ENCODE measurements around the gene PIGZ. TPM values are rescaled to one million over a fixed set of nuclear protein-coding genes. Genes with fewer than 3 reads are reported as not detected.

PIGZ gene
- total RNA-seq, 1 donor from 2014 or later: 9.9 TPM

DNA sequence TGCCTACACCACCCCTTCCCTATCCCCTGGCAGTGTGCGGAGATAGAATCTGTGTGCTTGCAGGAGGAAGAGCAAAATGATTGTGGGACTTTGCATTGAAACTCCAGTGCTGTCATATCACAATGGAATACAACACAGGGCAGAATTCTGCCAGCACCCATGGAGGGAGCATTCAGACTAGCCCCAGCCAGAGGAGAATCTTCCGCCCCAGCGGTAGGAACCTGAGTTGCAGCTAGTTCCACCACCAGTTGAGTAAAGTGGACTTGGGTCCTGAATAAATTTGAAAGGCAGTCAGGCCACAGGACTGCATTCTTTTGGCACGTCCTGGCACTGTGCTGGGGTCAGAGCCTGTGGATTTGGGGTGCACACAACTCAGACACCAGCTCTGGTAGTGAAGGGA, 53.8 kb downstream of the PIGZ start:
- TF ChIP-seq, protein P1, sequence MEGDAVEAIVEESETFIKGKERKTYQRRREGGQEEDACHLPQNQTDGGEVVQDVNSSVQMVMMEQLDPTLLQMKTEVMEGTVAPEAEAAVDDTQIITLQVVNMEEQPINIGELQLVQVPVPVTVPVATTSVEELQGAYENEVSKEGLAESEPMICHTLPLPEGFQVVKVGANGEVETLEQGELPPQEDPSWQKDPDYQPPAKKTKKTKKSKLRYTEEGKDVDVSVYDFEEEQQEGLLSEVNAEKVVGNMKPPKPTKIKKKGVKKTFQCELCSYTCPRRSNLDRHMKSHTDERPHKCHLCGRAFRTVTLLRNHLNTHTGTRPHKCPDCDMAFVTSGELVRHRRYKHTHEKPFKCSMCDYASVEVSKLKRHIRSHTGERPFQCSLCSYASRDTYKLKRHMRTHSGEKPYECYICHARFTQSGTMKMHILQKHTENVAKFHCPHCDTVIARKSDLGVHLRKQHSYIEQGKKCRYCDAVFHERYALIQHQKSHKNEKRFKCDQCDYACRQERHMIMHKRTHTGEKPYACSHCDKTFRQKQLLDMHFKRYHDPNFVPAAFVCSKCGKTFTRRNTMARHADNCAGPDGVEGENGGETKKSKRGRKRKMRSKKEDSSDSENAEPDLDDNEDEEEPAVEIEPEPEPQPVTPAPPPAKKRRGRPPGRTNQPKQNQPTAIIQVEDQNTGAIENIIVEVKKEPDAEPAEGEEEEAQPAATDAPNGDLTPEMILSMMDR (IDR thresholded peaks at IDR 0.05): no peak
- no peaks in the 10 kb centered on the region for H3K4me1 Mint-ChIP-seq (ENCODE audit: low read depth)
- no peak overlapping the region for H3K27ac Mint-ChIP-seq (ENCODE audit: unreplicated experiment)
- peaks cover 23% of the 10 kb centered on the region for H3K36me3 Mint-ChIP-seq (ENCODE audit: low read depth)
- no peak for DNase-seq (ENCODE audit: low spot score)
- H3K4me3 Mint-ChIP-seq (ENCODE audit: unreplicated experiment): no peak overlapping the region
- H3K9me3 Mint-ChIP-seq (ENCODE audit: low read depth): peaks cover 4% of the 10 kb centered on the region
- no peaks in the 10 kb centered on the region for H3K27me3 Mint-ChIP-seq (ENCODE audit: low read depth)

DNA sequence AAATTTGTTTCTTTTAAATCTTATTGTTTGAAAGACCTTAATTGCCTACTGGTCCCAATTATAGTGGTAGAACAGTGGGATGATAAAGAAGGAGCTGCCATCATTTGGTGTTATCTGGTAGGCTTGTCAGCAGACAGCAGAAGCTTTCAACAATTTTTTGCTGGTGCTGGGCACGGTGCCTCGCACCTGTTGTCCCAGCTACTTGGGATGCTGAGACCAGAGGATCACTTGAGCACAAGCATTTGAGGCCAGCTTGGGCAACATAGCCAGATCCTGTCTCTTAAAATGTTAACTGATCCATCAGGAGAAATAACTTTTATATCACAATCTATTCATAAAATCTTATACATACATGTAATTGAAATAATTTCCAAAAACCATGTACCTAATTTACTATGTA, 64.9 kb downstream of the PIGZ start:
- no peak overlapping the region for H3K4me3 Mint-ChIP-seq (ENCODE audit: unreplicated experiment)
- no peak overlapping the region for H3K27ac Mint-ChIP-seq (ENCODE audit: unreplicated experiment)
- H3K36me3 Mint-ChIP-seq (ENCODE audit: low read depth): peaks cover 42% of the 10 kb centered on the region
- TF ChIP-seq, protein P1 (IDR thresholded peaks at IDR 0.05): no peak
- H3K9me3 Mint-ChIP-seq (ENCODE audit: low read depth): no peaks in the 10 kb centered on the region
- H3K4me1 Mint-ChIP-seq (ENCODE audit: low read depth): no peaks in the 10 kb centered on the region
- no peaks in the 10 kb centered on the region for H3K27me3 Mint-ChIP-seq (ENCODE audit: low read depth)
- DNase-seq (ENCODE audit: low spot score): no peak

DNA sequence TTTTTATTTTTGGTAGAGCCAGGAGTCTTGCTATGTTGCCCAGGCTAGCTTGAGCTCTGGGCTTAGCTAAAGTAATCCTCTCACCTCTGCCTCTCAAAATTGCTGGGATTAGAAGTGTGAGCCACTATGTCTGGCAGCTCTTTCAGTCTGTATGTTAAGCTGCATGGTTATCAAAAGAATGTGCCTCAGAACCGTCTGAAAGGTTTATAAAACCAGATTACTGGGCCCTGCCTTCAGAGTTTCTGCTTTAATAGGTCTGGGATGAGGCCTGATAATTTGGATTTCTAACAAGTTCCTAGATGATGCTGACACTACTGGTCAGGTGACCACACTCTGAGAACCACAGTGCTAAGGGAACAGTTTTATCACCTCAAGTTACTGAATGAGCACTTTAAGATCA, 66.3 kb downstream of the PIGZ start:
- no peaks in the 10 kb centered on the region for H3K9me3 Mint-ChIP-seq (ENCODE audit: low read depth)
- H3K27ac Mint-ChIP-seq (ENCODE audit: unreplicated experiment): no peak overlapping the region
- H3K4me3 Mint-ChIP-seq (ENCODE audit: unreplicated experiment): no peak overlapping the region
- TF ChIP-seq, protein P1 (IDR thresholded peaks at IDR 0.05): no peak
- DNase-seq (ENCODE audit: low spot score): no peak
- H3K27me3 Mint-ChIP-seq (ENCODE audit: low read depth): no peaks in the 10 kb centered on the region
- H3K4me1 Mint-ChIP-seq (ENCODE audit: low read depth): no peaks in the 10 kb centered on the region
- H3K36me3 Mint-ChIP-seq (ENCODE audit: low read depth): peaks cover 35% of the 10 kb centered on the region

DNA sequence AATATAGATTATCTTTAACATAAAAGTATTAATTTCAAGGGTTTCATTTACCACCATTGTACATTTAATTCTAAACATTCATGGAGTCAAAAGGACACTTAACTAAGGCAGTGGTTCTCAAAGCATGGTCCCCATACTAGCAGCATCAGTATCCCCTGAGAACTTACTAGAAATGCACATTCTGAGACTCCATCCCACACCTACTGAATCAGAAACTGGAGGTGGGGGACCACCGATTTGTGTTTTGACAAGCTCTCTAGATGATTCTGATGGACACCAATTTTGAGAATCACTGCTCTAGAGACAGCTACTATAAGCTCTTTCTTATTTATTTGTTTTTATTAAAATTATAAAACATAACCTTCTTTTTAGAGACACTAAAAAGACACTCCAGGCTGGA, 66.9 kb downstream of the PIGZ start:
- H3K27ac Mint-ChIP-seq (ENCODE audit: unreplicated experiment): no peak overlapping the region
- peaks cover 32% of the 10 kb centered on the region for H3K36me3 Mint-ChIP-seq (ENCODE audit: low read depth)
- TF ChIP-seq, protein P1 (IDR thresholded peaks at IDR 0.05): no peak

More for the DNA sequence above, 66.9 kb downstream of the PIGZ start:
- no peaks in the 10 kb centered on the region for H3K4me1 Mint-ChIP-seq (ENCODE audit: low read depth)
- DNase-seq (ENCODE audit: low spot score): no peak
- H3K9me3 Mint-ChIP-seq (ENCODE audit: low read depth): no peaks in the 10 kb centered on the region
- no peaks in the 10 kb centered on the region for H3K27me3 Mint-ChIP-seq (ENCODE audit: low read depth)
- no peak overlapping the region for H3K4me3 Mint-ChIP-seq (ENCODE audit: unreplicated experiment)

Other genes with a start within 250 kb of the PIGZ start
- 61.3 to 90.3 TPM (median 79.9 TPM) in 3 replicates for gene PAK2, start 229.0 kb downstream of the PIGZ start, total RNA-seq
- 34.8 to 37.5 TPM (median 36.2 TPM) in 3 replicates for gene SENP5, start 100.9 kb downstream of the PIGZ start, total RNA-seq
- gene NCBP2, start 26.3 kb downstream of the PIGZ start, total RNA-seq: 59.5 to 67.2 TPM (median 61.5 TPM) in 3 replicates
- gene MELTF, start 61.0 kb upstream of the PIGZ start, total RNA-seq: 4.5 to 5.2 TPM (median 5.1 TPM) in 3 replicates